ENCODE data around the gene HDAC10. TPM values are rescaled to one million over a fixed set of nuclear protein-coding genes. Genes with fewer than 3 reads are reported as not detected.
A peak's percentile ranks its signal among the peaks of the same experiment; 100 is the strongest.
"Not testable (repeated sequence)": the region's sequence is repeated elsewhere in the genome, so short reads cannot be mapped to it uniquely, and the experiment has no call there.

Gene HDAC10
- total RNA-seq, 2 donors from 2014 or later, result 40.5 to 59.1 TPM

- no peak overlapping the region for H3K27ac ChIP-seq
- intact Hi-C loops (cut with DNase I), result loop anchor here (2.0 to 5.0 kb wide), 2 partner anchors 51 to 67 kb away; partner anchors contain the start of genes DENND6B and PPP6R2
Observed at GRCh38 chr22:50275181-50276055, 24.4 kb upstream of the HDAC10 start.

GRCh38 chr22:50274771-50275170, 23.7 kb upstream of the HDAC10 start:
- peaks cover 15% of the 10 kb centered on the region for H3K27me3 ChIP-seq
- peaks cover 27% of the 10 kb centered on the region for H3K36me3 ChIP-seq
- DNase-seq, result no peak
- no peaks in the 10 kb centered on the region for H3K9me3 ChIP-seq
- no peak overlapping the region for H3K27ac ChIP-seq
- H3K4me3 ChIP-seq, result no peak overlapping the region
- H3K4me1 ChIP-seq, result peaks cover 16% of the 10 kb centered on the region
- TF ChIP-seq, protein P1, sequence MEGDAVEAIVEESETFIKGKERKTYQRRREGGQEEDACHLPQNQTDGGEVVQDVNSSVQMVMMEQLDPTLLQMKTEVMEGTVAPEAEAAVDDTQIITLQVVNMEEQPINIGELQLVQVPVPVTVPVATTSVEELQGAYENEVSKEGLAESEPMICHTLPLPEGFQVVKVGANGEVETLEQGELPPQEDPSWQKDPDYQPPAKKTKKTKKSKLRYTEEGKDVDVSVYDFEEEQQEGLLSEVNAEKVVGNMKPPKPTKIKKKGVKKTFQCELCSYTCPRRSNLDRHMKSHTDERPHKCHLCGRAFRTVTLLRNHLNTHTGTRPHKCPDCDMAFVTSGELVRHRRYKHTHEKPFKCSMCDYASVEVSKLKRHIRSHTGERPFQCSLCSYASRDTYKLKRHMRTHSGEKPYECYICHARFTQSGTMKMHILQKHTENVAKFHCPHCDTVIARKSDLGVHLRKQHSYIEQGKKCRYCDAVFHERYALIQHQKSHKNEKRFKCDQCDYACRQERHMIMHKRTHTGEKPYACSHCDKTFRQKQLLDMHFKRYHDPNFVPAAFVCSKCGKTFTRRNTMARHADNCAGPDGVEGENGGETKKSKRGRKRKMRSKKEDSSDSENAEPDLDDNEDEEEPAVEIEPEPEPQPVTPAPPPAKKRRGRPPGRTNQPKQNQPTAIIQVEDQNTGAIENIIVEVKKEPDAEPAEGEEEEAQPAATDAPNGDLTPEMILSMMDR (IDR thresholded peaks at IDR 0.05), result no peak
- H3K9ac ChIP-seq (ENCODE audit: low read depth in 2 of 2, low read length in 2 of 2), result no peak overlapping the region
- intact Hi-C loops (cut with DNase I), result loop anchor here (2.0 to 5.0 kb wide), 2 partner anchors 52 to 68 kb away; partner anchors contain the start of genes DENND6B and PPP6R2

More at GRCh38 chr22:50275181-50276055, 24.4 kb upstream of the HDAC10 start:
- Histone ChIP-seq H3K4me3 (no peak overlapping the region), H3K9me3 (no peaks in the 10 kb centered on the region), H3K36me3 (peaks cover 28% of the 10 kb centered on the region), H3K9ac (ENCODE audit: low read depth in 2 of 2, low read length in 2 of 2) (no peak overlapping the region), H3K27me3 (peaks cover 13% of the 10 kb centered on the region), H3K4me1 (peaks cover 15% of the 10 kb centered on the region)
- TF ChIP-seq, protein P1 (IDR thresholded peaks at IDR 0.05), result no peak
- no peak for DNase-seq

GRCh38 chr22:50274311-50274710, 23.2 kb upstream of the HDAC10 start:
- H3K36me3 ChIP-seq, result peaks cover 23% of the 10 kb centered on the region
- H3K27me3 ChIP-seq, result peaks cover 20% of the 10 kb centered on the region
- no peak overlapping the region for H3K27ac ChIP-seq
- DNase-seq, result no peak
- TF ChIP-seq, protein P1 (IDR thresholded peaks at IDR 0.05), result no peak
- no peak overlapping the region for H3K4me3 ChIP-seq
- H3K9me3 ChIP-seq, result no peaks in the 10 kb centered on the region
- peaks cover 16% of the 10 kb centered on the region for H3K4me1 ChIP-seq
- peak overlapping the region in 1 of 2 donors; percentile 24 for H3K9ac ChIP-seq (ENCODE audit: low read depth in 2 of 2, low read length in 2 of 2)
- intact Hi-C loops (cut with DNase I), result loop anchor here (2.0 kb wide), 1 partner anchor 52 kb away; the partner anchor contains the start of gene DENND6B

DNA sequence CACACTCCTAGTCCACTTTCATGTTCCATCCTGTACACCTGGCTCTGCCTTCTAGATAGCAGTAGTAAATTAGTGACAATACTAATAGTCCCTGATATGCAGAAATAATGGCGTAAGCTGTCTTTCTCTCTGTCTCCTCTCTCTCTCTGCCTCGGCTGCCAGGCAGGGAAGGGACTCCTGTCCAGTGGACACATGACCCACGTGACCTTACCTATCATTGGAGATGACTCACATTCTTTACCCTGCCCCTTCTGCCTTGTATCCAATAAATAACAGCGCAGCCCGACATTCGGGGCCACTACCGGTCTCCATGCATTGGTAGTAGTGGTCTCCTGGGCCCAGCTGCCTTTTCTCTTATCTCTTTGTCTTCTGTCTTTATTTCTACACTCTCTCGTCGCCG, 22.7 kb upstream of the HDAC10 start:
- H3K27ac ChIP-seq; H3K4me3 ChIP-seq; DNase-seq; H3K9ac ChIP-seq (ENCODE audit: low read depth in 2 of 2, low read length in 2 of 2); H3K9me3 ChIP-seq: not testable (repeated sequence)
- Histone ChIP-seq H3K4me1 (peaks cover 16% of the 10 kb centered on the region), H3K27me3 (peaks cover 25% of the 10 kb centered on the region), H3K36me3 (peaks cover 18% of the 10 kb centered on the region)
- intact Hi-C loops (cut with DNase I), result loop anchor here (2.0 kb wide), 1 partner anchor 53 kb away; the partner anchor contains the start of gene DENND6B

GRCh38 chr22:50273352-50273751, 22.3 kb upstream of the HDAC10 start:
- DNase-seq; H3K4me3 ChIP-seq; intact Hi-C loops (cut with DNase I); H3K9ac ChIP-seq (ENCODE audit: low read depth in 2 of 2, low read length in 2 of 2); H3K9me3 ChIP-seq; H3K27ac ChIP-seq: not testable (repeated sequence)
- H3K4me1 ChIP-seq, result peaks cover 16% of the 10 kb centered on the region
- peaks cover 15% of the 10 kb centered on the region for H3K36me3 ChIP-seq
- H3K27me3 ChIP-seq, result peaks cover 26% of the 10 kb centered on the region

- TF ChIP-seq, protein P1 (IDR thresholded peaks at IDR 0.05), result no peak
- Histone ChIP-seq H3K9ac (ENCODE audit: low read depth in 2 of 2, low read length in 2 of 2) (no peak overlapping the region), H3K9me3 (no peaks in the 10 kb centered on the region), H3K4me3 (peak overlapping the region; percentile 35), H3K36me3 (peaks cover 8% of the 10 kb centered on the region), H3K27ac (no peak overlapping the region), H3K4me1 (peaks cover 16% of the 10 kb centered on the region), H3K27me3 (peaks cover 29% of the 10 kb centered on the region)
- DNase-seq, result no peak
- intact Hi-C loops (cut with DNase I), result no loop called here
Observed at GRCh38 chr22:50272044-50272802, 21.2 kb upstream of the HDAC10 start.
